Measurements from ENCODE around the gene ADGRL3. TPM values are rescaled to one million over a fixed set of nuclear protein-coding genes. Genes with fewer than 3 reads are reported as not detected.

ADGRL3 gene
- total RNA-seq, 1 experiment from 2014 or later: not detected

- no peak for DNase-seq (ENCODE audit: low read depth)
- in situ Hi-C loops (cut with HindIII; ENCODE audit: low pct_unique_long_range_greater_than_20kb, low sequenced_read_pairs): no loop called here
These were observed 48.6 kb downstream of the ADGRL3 start for GRCh38 chr4:61248705-61249104.

GRCh38 chr4:61251129-61251528 lies 51.0 kb downstream of the ADGRL3 start:
- in situ Hi-C loops (cut with HindIII; ENCODE audit: low pct_unique_long_range_greater_than_20kb, low sequenced_read_pairs): no loop called here
- DNase-seq (ENCODE audit: low read depth): no peak

- no peak for DNase-seq (ENCODE audit: low read depth)
- in situ Hi-C loops (cut with HindIII; ENCODE audit: low pct_unique_long_range_greater_than_20kb, low sequenced_read_pairs): no loop called here
These were observed 54.3 kb downstream of the ADGRL3 start for GRCh38 chr4:61254406-61254805.

GRCh38 chr4:61273233-61273632 lies 73.1 kb downstream of the ADGRL3 start:
- in situ Hi-C loops (cut with HindIII; ENCODE audit: low pct_unique_long_range_greater_than_20kb, low sequenced_read_pairs): no loop called here

GRCh38 chr4:61274286-61274685 lies 74.2 kb downstream of the ADGRL3 start:
- in situ Hi-C loops (cut with HindIII; ENCODE audit: low pct_unique_long_range_greater_than_20kb, low sequenced_read_pairs): no loop called here
- DNase-seq (ENCODE audit: low read depth): no peak

More at GRCh38 chr4:61273233-61273632, 73.1 kb downstream of the ADGRL3 start:
- DNase-seq (ENCODE audit: low read depth): no peak

GRCh38 chr4:61275241-61275640 lies 75.1 kb downstream of the ADGRL3 start:
- in situ Hi-C loops (cut with HindIII; ENCODE audit: low pct_unique_long_range_greater_than_20kb, low sequenced_read_pairs): no loop called here
- no peak for DNase-seq (ENCODE audit: low read depth)

- in situ Hi-C loops (cut with HindIII; ENCODE audit: low pct_unique_long_range_greater_than_20kb, low sequenced_read_pairs): no loop called here
- DNase-seq (ENCODE audit: low read depth): no peak
These were observed 75.9 kb downstream of the ADGRL3 start for GRCh38 chr4:61276029-61276428.

GRCh38 chr4:61277785-61278760 lies 77.9 kb downstream of the ADGRL3 start:
- in situ Hi-C loops (cut with HindIII; ENCODE audit: low pct_unique_long_range_greater_than_20kb, low sequenced_read_pairs): no loop called here
- no peak for DNase-seq (ENCODE audit: low read depth)

GRCh38 chr4:61292322-61292721 lies 92.2 kb downstream of the ADGRL3 start:
- no peak for DNase-seq (ENCODE audit: low read depth)
- in situ Hi-C loops (cut with HindIII; ENCODE audit: low pct_unique_long_range_greater_than_20kb, low sequenced_read_pairs): no loop called here

- in situ Hi-C loops (cut with HindIII; ENCODE audit: low pct_unique_long_range_greater_than_20kb, low sequenced_read_pairs): no loop called here
- DNase-seq (ENCODE audit: low read depth): no peak
These were observed 93.7 kb downstream of the ADGRL3 start for GRCh38 chr4:61293707-61294400.

GRCh38 chr4:61294936-61295335 lies 94.8 kb downstream of the ADGRL3 start:
- no peak for DNase-seq (ENCODE audit: low read depth)
- in situ Hi-C loops (cut with HindIII; ENCODE audit: low pct_unique_long_range_greater_than_20kb, low sequenced_read_pairs): no loop called here

GRCh38 chr4:61296144-61296543 lies 96.0 kb downstream of the ADGRL3 start:
- DNase-seq (ENCODE audit: low read depth): no peak
- in situ Hi-C loops (cut with HindIII; ENCODE audit: low pct_unique_long_range_greater_than_20kb, low sequenced_read_pairs): no loop called here

- in situ Hi-C loops (cut with HindIII; ENCODE audit: low pct_unique_long_range_greater_than_20kb, low sequenced_read_pairs): no loop called here
These were observed 98.1 kb downstream of the ADGRL3 start for GRCh38 chr4:61298178-61298740.

GRCh38 chr4:61299316-61299715 lies 99.2 kb downstream of the ADGRL3 start:
- DNase-seq (ENCODE audit: low read depth): no peak

More at GRCh38 chr4:61298178-61298740, 98.1 kb downstream of the ADGRL3 start:
- DNase-seq (ENCODE audit: low read depth): no peak

GRCh38 chr4:61300266-61300844 lies 100.2 kb downstream of the ADGRL3 start:
- DNase-seq (ENCODE audit: low read depth): no peak
- in situ Hi-C loops (cut with HindIII; ENCODE audit: low pct_unique_long_range_greater_than_20kb, low sequenced_read_pairs): no loop called here

More at GRCh38 chr4:61299316-61299715, 99.2 kb downstream of the ADGRL3 start:
- in situ Hi-C loops (cut with HindIII; ENCODE audit: low pct_unique_long_range_greater_than_20kb, low sequenced_read_pairs): no loop called here

- no peak for DNase-seq (ENCODE audit: low read depth)
- in situ Hi-C loops (cut with HindIII; ENCODE audit: low pct_unique_long_range_greater_than_20kb, low sequenced_read_pairs): no loop called here
These were observed 101.1 kb downstream of the ADGRL3 start for GRCh38 chr4:61301271-61301670.

- DNase-seq (ENCODE audit: low read depth): no peak
- in situ Hi-C loops (cut with HindIII; ENCODE audit: low pct_unique_long_range_greater_than_20kb, low sequenced_read_pairs): no loop called here
These were observed 107.9 kb downstream of the ADGRL3 start for GRCh38 chr4:61308033-61308432.

GRCh38 chr4:61309616-61310015 lies 109.5 kb downstream of the ADGRL3 start:
- in situ Hi-C loops (cut with HindIII; ENCODE audit: low pct_unique_long_range_greater_than_20kb, low sequenced_read_pairs): no loop called here
- DNase-seq (ENCODE audit: low read depth): no peak

- DNase-seq (ENCODE audit: low read depth): no peak
- in situ Hi-C loops (cut with HindIII; ENCODE audit: low pct_unique_long_range_greater_than_20kb, low sequenced_read_pairs): no loop called here
These were observed 112.4 kb downstream of the ADGRL3 start for GRCh38 chr4:61312526-61312925.

All from Caki2 (cell line).